ENCODE measurements around the gene ADGRB3. TPM values are rescaled to one million over a fixed set of nuclear protein-coding genes. Genes with fewer than 3 reads are reported as not detected.

ADGRB3 gene
- total and polyA plus RNA-seq, 10 donors = 0.09 to 4.1 (median 1.1) TPM

GRCh38 chr6:69339163-69339550, 704.1 kb downstream of the ADGRB3 start:
- WGBS, 5 donors = 74 to 84% (median 79%) methylated on average over 6 of the region's 6 CpGs
- H3K27me3 ChIP-seq (replicated peaks in 1 of 7) = no peaks in the 10 kb centered on the region
- intact Hi-C loops (cut with DNase I; ENCODE audit: low total_unique reads) = no loop called here
- H3K36me3 ChIP-seq = no peaks in the 10 kb centered on the region
- H3K4me3 ChIP-seq = no peak overlapping the region
- H3K27ac ChIP-seq = no peak overlapping the region
- H3K4me1 ChIP-seq = no peaks in the 10 kb centered on the region
- H3K9me3 ChIP-seq = no peaks in the 10 kb centered on the region
- no peak for TF ChIP-seq POLR2AphosphoS5 (IDR thresholded peaks at IDR 0.05)
- no peak for TF ChIP-seq POLR2A (IDR thresholded peaks at IDR 0.05)
- TF ChIP-seq CTCF (IDR thresholded peaks at IDR 0.05 in 8 of 11, conservative IDR thresholded peaks at IDR 0.05 in 3 of 11) = no peak
- DNase-seq = no peak

GRCh38 chr6:69340196-69340595, 705.1 kb downstream of the ADGRB3 start:
- H3K27ac ChIP-seq = no peak overlapping the region
- TF ChIP-seq POLR2A (IDR thresholded peaks at IDR 0.05) = no peak
- TF ChIP-seq POLR2AphosphoS5 (IDR thresholded peaks at IDR 0.05) = no peak
- no peak for TF ChIP-seq CTCF (IDR thresholded peaks at IDR 0.05 in 8 of 11, conservative IDR thresholded peaks at IDR 0.05 in 3 of 11)
- peaks cover 0 to under 1% (median 0%) of the 10 kb centered on the region in 8 donors for H3K9me3 ChIP-seq
- intact Hi-C loops (cut with DNase I; ENCODE audit: low total_unique reads) = no loop called here
- DNase-seq = no peak
- no peaks in the 10 kb centered on the region for H3K36me3 ChIP-seq
- H3K4me3 ChIP-seq = no peak overlapping the region
- H3K27me3 ChIP-seq (replicated peaks in 1 of 7) = no peaks in the 10 kb centered on the region
- WGBS, 5 donors = 58 to 93% (median 88%) methylated on average over 1 of the region's 1 CpG
- no peaks in the 10 kb centered on the region for H3K4me1 ChIP-seq

GRCh38 chr6:69343851-69344250, 708.8 kb downstream of the ADGRB3 start:
- WGBS, 5 donors = 76 to 85% (median 80%) methylated on average over 2 of the region's 2 CpGs

GRCh38 chr6:69349771-69350170, 714.7 kb downstream of the ADGRB3 start:
- intact Hi-C loops (cut with DNase I; ENCODE audit: low total_unique reads) = no loop called here
- no peaks in the 10 kb centered on the region for H3K27me3 ChIP-seq (replicated peaks in 1 of 7)
- peaks cover 0 to 14% (median 2%) of the 10 kb centered on the region in 8 donors for H3K9me3 ChIP-seq
- H3K36me3 ChIP-seq = no peaks in the 10 kb centered on the region
- no peak overlapping the region for H3K4me3 ChIP-seq
- no peaks in the 10 kb centered on the region for H3K4me1 ChIP-seq
- TF ChIP-seq POLR2A (IDR thresholded peaks at IDR 0.05) = no peak
- no peak for TF ChIP-seq POLR2AphosphoS5 (IDR thresholded peaks at IDR 0.05)
- TF ChIP-seq CTCF (IDR thresholded peaks at IDR 0.05 in 8 of 11, conservative IDR thresholded peaks at IDR 0.05 in 3 of 11) = no peak
- 61 to 83% (median 76%) methylated on average over 7 of the region's 7 CpGs for WGBS, 5 donors
- DNase-seq = no peak
- no peak overlapping the region for H3K27ac ChIP-seq

More at GRCh38 chr6:69343851-69344250, 708.8 kb downstream of the ADGRB3 start:
- no peaks in the 10 kb centered on the region for H3K27me3 ChIP-seq (replicated peaks in 1 of 7)
- H3K4me1 ChIP-seq = no peaks in the 10 kb centered on the region
- intact Hi-C loops (cut with DNase I; ENCODE audit: low total_unique reads) = no loop called here
- no peak overlapping the region for H3K27ac ChIP-seq
- no peaks in the 10 kb centered on the region for H3K36me3 ChIP-seq
- no peak for DNase-seq
- no peak for TF ChIP-seq CTCF (IDR thresholded peaks at IDR 0.05 in 8 of 11, conservative IDR thresholded peaks at IDR 0.05 in 3 of 11)
- TF ChIP-seq POLR2AphosphoS5 (IDR thresholded peaks at IDR 0.05) = no peak
- no peak for TF ChIP-seq POLR2A (IDR thresholded peaks at IDR 0.05)
- peaks cover 0 to 14% (median 2%) of the 10 kb centered on the region in 8 donors for H3K9me3 ChIP-seq
- no peak overlapping the region for H3K4me3 ChIP-seq

Data from spleen (tissue), 11 donors.